Measurements from ENCODE around the gene RHPN2. TPM values are rescaled to one million over a fixed set of nuclear protein-coding genes. Genes with fewer than 3 reads are reported as not detected.

Gene RHPN2
- total RNA-seq, 2 experiments from 2014 or later = 2.1 to 6.4 TPM

GRCh38 chr19:33111587-33111986, 46.9 kb upstream of the RHPN2 start:
- Histone ChIP-seq H3K9me3 (ENCODE audit: low read length) (no peaks in the 10 kb centered on the region), H3K4me3 (ENCODE audit: low read depth, low read length, poor library complexity, severe bottlenecking) (no peak overlapping the region), H3K9me2 (ENCODE audit: insufficient read depth, low read length) (no peaks in the 10 kb centered on the region), H3K4me2 (ENCODE audit: low read length) (no peak overlapping the region), H3K79me2 (ENCODE audit: insufficient read depth, low read depth, low read length) (no peaks in the 10 kb centered on the region), H3K36me3 (ENCODE audit: insufficient read depth, low read length) (peaks cover 79% of the 10 kb centered on the region), H2AFZ (ENCODE audit: low read length) (no peak overlapping the region), H3K27ac (ENCODE audit: low read depth, low read length, poor library complexity, severe bottlenecking) (no peak overlapping the region), H4K20me1 (ENCODE audit: insufficient read depth, low read length) (no peaks in the 10 kb centered on the region), H3K4me1 (ENCODE audit: insufficient read depth, low read length, poor library complexity, severe bottlenecking) (no peaks in the 10 kb centered on the region)
- ChIA-PET POLR2A (no interaction called here), CTCF (ENCODE audit: unreplicated experiment) (no interaction called here)
- intact Hi-C loops (cut with micrococcal nuclease; ENCODE audit: unreplicated experiment) = no loop called here
- no TSS peak for BruUV-seq (replicated peaks)
- no peak for TF ChIP-seq CTCF (conservative IDR thresholded peaks at IDR 0.05; ENCODE audit: low read length)
- no peak for TF ChIP-seq EZH2phosphoT487 (IDR thresholded peaks at IDR 0.05; ENCODE audit: borderline replicate concordance, low read depth, low read length)
- no peak for DNase-seq (ENCODE audit: low spot score)

- H3K36me3 ChIP-seq (ENCODE audit: insufficient read depth, low read length) = peaks cover 73% of the 10 kb centered on the region
- intact Hi-C loops (cut with micrococcal nuclease; ENCODE audit: unreplicated experiment) = no loop called here
- no peak overlapping the region for H3K27ac ChIP-seq (ENCODE audit: low read depth, low read length, poor library complexity, severe bottlenecking)
- CTCF ChIA-PET (ENCODE audit: unreplicated experiment) = no interaction called here
- POLR2A ChIA-PET = no interaction called here
- H4K20me1 ChIP-seq (ENCODE audit: insufficient read depth, low read length) = no peaks in the 10 kb centered on the region
- no peak for TF ChIP-seq CTCF (conservative IDR thresholded peaks at IDR 0.05; ENCODE audit: low read length)
- TF ChIP-seq EZH2phosphoT487 (IDR thresholded peaks at IDR 0.05; ENCODE audit: borderline replicate concordance, low read depth, low read length) = no peak
- no peaks in the 10 kb centered on the region for H3K9me3 ChIP-seq (ENCODE audit: low read length)
- H3K4me3 ChIP-seq (ENCODE audit: low read depth, low read length, poor library complexity, severe bottlenecking) = no peak overlapping the region
- no peak overlapping the region for H2AFZ ChIP-seq (ENCODE audit: low read length)
- H3K9me2 ChIP-seq (ENCODE audit: insufficient read depth, low read length) = no peaks in the 10 kb centered on the region
- no peak for DNase-seq (ENCODE audit: low spot score)
- H3K4me2 ChIP-seq (ENCODE audit: low read length) = no peak overlapping the region
- BruUV-seq (replicated peaks) = no TSS peak
- H3K4me1 ChIP-seq (ENCODE audit: insufficient read depth, low read length, poor library complexity, severe bottlenecking) = no peaks in the 10 kb centered on the region
- H3K79me2 ChIP-seq (ENCODE audit: insufficient read depth, low read depth, low read length) = no peaks in the 10 kb centered on the region
Measured at GRCh38 chr19:33110137-33110910, 45.6 kb upstream of the RHPN2 start.

GRCh38 chr19:33108161-33108560, 43.5 kb upstream of the RHPN2 start:
- Histone ChIP-seq H4K20me1 (ENCODE audit: insufficient read depth, low read length) (no peaks in the 10 kb centered on the region), H3K4me1 (ENCODE audit: insufficient read depth, low read length, poor library complexity, severe bottlenecking) (no peaks in the 10 kb centered on the region), H3K27ac (ENCODE audit: low read depth, low read length, poor library complexity, severe bottlenecking) (no peak overlapping the region), H3K36me3 (ENCODE audit: insufficient read depth, low read length) (peaks cover 63% of the 10 kb centered on the region), H3K9me3 (ENCODE audit: low read length) (no peaks in the 10 kb centered on the region), H3K9me2 (ENCODE audit: insufficient read depth, low read length) (no peaks in the 10 kb centered on the region), H3K4me3 (ENCODE audit: low read depth, low read length, poor library complexity, severe bottlenecking) (no peak overlapping the region), H2AFZ (ENCODE audit: low read length) (no peak overlapping the region), H3K79me2 (ENCODE audit: insufficient read depth, low read depth, low read length) (no peaks in the 10 kb centered on the region), H3K4me2 (ENCODE audit: low read length) (no peak overlapping the region)
- TF ChIP-seq CTCF (conservative IDR thresholded peaks at IDR 0.05; ENCODE audit: low read length) (no peak), EZH2phosphoT487 (IDR thresholded peaks at IDR 0.05; ENCODE audit: borderline replicate concordance, low read depth, low read length) (no peak)
- ChIA-PET CTCF (ENCODE audit: unreplicated experiment) (no interaction called here), POLR2A (no interaction called here)
- intact Hi-C loops (cut with micrococcal nuclease; ENCODE audit: unreplicated experiment) = no loop called here
- DNase-seq (ENCODE audit: low spot score) = no peak
- BruUV-seq (replicated peaks) = no TSS peak
